Mucosa of gallbladder (tissue), 1 donor: Measurements from ENCODE around the gene LGR6. TPM values are rescaled to one million over a fixed set of nuclear protein-coding genes. Genes with fewer than 3 reads are reported as not detected.
"Not testable (repeated sequence)": the region's sequence is repeated elsewhere in the genome, so short reads cannot be mapped to it uniquely, and the experiment has no call there.

ENCODE experiments used
- DNase-seq: peaks from one replicate; pipeline ENCODE4 v3.0.0-alpha.2; 2020; ENCODE audit warnings: low spot score
- total RNA-seq: library from RNA; stranded (reverse); gene quantifications from one replicate; pipeline ENCODE4 v1.2.1, GENCODE V29; 2021
- donor health status: DM: no; HTN: no; CAD: no.

LGR6 gene
- total RNA-seq, 1 donor from 2014 or later, result 60.7 TPM

GRCh38 chr1:202238914-202239313 is 45.3 kb downstream of the LGR6 start:
- DNase-seq, result no peak

GRCh38 chr1:202240226-202240625 is 46.6 kb downstream of the LGR6 start:
- DNase-seq, result not testable (repeated sequence)

- no peak for DNase-seq
These were observed 47.4 kb downstream of the LGR6 start for GRCh38 chr1:202240956-202241355.

GRCh38 chr1:202241376-202242079 is 47.9 kb downstream of the LGR6 start:
- DNase-seq, result no peak

- no peak for DNase-seq
These were observed 48.5 kb downstream of the LGR6 start for GRCh38 chr1:202242080-202242419.

- no peak for DNase-seq
These were observed 49.4 kb downstream of the LGR6 start for GRCh38 chr1:202243006-202243405.

- DNase-seq, result no peak
These were observed 51.3 kb downstream of the LGR6 start for GRCh38 chr1:202244841-202245261.

- no peak for DNase-seq
These were observed 51.8 kb downstream of the LGR6 start for GRCh38 chr1:202245391-202245790.

- DNase-seq, result no peak
These were observed 53.5 kb downstream of the LGR6 start for GRCh38 chr1:202247104-202247503.

GRCh38 chr1:202247837-202248795 is 54.5 kb downstream of the LGR6 start:
- DNase-seq, result no peak

GRCh38 chr1:202248861-202249260 is 55.3 kb downstream of the LGR6 start:
- no peak for DNase-seq

GRCh38 chr1:202249436-202249835 is 55.8 kb downstream of the LGR6 start:
- DNase-seq, result no peak

GRCh38 chr1:202249846-202250245 is 56.2 kb downstream of the LGR6 start:
- no peak for DNase-seq

GRCh38 chr1:202250982-202251381 is 57.4 kb downstream of the LGR6 start:
- no peak for DNase-seq

- no peak for DNase-seq
These were observed 58.0 kb downstream of the LGR6 start for GRCh38 chr1:202251424-202252256.

- DNase-seq, result no peak
These were observed 58.7 kb downstream of the LGR6 start for GRCh38 chr1:202252271-202252670.

GRCh38 chr1:202254454-202255252 is 61.1 kb downstream of the LGR6 start:
- no peak for DNase-seq

GRCh38 chr1:202255343-202255742 is 61.7 kb downstream of the LGR6 start:
- no peak for DNase-seq

- no peak for DNase-seq
These were observed 66.1 kb downstream of the LGR6 start for GRCh38 chr1:202259705-202260104.

GRCh38 chr1:202261209-202261958 is 67.8 kb downstream of the LGR6 start:
- DNase-seq, result not testable (repeated sequence)
